ENCODE results near the gene EHD2.
A peak's percentile ranks its signal among the peaks of the same experiment; 100 is the strongest.
"Not testable (repeated sequence)": the region's sequence is repeated elsewhere in the genome, so short reads cannot be mapped to it uniquely, and the experiment has no call there.

EHD2 gene

DNA sequence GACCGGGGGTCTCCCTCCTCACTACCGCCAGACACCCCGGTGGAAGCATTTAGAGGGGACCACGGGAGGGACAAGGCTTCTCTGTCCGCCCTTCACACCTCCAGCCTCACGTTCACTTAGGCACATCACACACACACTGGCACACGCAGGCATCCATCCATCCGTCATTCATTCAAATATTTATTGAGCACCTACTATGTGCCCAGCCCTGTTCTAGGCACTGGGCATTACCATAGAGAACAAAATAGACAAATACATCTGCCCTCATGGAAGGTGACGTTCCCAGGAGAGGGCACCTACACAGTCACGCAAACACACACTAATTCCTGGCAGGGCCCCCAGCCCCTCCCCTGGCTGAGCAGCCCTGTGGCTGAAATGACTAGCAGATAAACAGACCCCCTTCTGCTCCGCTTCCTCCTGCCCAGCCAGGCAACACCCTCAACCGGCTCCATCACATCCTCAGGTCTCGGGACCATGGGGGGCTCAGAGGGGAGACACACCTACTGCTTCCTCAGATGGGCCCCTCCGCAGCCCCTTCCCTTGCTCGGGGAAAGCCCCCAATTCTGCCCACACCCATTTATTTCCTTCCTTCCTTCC is 28.4 kb downstream of the EHD2 start:
- no peak for DNase-seq
- intact Hi-C loops (cut with DNase I): no loop called here

DNA sequence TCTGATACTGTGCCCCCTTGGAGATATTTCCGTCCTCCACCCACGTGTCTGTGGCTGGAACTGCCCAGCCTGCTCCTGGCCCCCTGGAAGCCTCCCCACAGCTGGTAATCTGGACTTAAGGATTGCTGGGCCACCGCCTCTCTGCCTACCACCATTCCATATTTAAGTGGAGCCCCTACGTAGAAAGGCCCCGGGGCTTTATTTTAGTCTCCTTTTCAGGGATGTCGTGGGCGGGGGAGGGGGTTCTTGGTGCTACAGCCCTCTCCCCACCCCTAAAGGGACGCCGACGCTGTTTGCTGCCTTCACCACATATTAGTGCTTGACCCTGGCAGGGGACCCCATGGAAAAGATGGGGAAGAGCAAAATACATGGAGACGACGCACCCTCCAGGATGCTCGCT is 29.4 kb downstream of the EHD2 start:
- intact Hi-C loops (cut with DNase I): loop anchor here (1.0 kb wide), 1 partner anchor 29 kb away; the partner anchor contains the start of gene EHD2
- peak in 1 of 10 donors; percentile 69 for DNase-seq

DNA sequence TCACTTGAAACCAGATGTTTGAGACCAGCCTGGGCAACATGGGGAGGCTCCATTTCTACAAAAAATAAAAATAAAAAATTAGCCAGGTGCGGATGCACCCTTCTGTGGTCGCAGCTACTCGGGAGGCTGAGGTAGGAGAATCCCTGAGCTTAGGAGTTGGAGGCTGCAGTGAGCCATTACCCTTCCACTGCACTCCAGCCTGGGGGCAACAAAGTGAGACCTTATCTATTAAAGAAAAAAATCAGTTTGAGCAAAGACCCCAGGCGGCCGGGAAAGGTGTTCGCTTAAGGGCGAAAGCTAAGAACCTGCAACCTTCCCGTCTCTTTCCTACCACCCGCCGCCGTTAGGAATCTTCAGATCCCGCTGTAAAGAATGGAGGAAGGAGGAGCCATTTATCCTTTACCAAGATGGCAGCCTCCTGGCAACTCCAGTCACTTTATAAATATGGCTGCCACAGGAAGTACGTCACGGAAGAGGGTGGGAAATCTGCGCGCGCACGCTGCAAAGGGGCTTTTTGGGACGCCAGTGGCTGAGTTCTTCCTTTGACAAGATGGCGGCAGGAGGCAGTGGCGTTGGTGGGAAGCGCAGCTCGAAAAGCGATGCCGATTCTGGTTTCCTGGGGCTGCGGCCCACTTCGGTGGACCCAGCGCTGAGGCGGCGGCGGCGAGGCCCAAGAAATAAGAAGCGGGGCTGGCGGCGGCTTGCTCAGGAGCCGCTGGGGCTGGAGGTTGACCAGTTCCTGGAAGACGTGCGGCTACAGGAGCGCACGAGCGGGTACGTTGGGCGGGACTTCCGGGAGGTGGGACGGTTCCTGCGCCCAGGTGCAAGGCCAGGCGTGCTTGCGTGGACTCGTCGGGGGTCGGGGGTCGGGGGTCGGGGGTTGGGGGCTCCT is 32.0 kb downstream of the EHD2 start, which contains the start of gene NOP53:
NOP53 (plus strand) TSS at position 537 of the 892 bp plus-strand sequence; CDS start at position 551, 14 bp downstream.
- intact Hi-C loops (cut with DNase I): no loop called here

DNA sequence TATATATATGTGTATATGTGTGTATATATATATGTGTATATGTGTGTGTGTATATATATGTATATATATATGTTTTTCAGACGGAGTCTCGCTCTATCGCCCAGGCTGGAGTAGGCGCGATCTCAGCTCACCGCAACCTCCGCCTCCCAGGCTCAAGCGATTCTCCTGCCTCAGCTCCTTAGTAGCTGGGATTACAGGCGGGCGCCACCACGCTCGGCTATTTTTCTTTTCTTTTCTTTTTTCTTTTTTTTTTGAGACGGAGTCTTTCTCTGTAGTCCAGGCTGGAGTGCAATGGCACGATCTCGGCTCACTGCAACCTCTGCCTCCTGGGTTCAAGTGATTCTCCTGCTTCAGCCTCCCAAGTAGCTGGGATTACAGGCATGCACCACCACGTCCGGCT is 32.9 kb downstream of the EHD2 start:
- intact Hi-C loops (cut with DNase I); DNase-seq: not testable (repeated sequence)

More for the DNA sequence above, 32.0 kb downstream of the EHD2 start, which contains the start of gene NOP53:
- peak; percentile 89 to 99 (median 95) for DNase-seq

DNA sequence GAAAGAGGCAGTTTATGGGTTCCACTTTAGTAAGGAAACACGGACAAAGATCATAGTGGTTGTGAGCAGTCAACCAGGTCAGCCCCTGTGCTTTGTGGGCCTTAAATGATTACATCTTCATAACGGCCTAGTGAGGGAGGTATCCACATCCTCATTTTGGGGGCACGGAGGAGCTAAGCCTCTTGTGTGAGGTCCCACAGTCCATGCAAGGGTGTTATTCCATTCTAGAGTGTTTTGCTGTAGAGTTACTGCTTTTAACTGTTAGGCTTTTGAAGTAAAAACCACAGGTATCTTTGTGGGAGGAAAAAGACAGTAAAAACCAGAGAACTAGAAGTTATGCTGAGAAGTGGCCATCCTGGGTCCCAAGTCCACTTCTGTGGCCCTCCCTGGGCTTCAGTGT is 36.1 kb downstream of the EHD2 start:
- intact Hi-C loops (cut with DNase I): no loop called here
- DNase-seq: no peak

DNA sequence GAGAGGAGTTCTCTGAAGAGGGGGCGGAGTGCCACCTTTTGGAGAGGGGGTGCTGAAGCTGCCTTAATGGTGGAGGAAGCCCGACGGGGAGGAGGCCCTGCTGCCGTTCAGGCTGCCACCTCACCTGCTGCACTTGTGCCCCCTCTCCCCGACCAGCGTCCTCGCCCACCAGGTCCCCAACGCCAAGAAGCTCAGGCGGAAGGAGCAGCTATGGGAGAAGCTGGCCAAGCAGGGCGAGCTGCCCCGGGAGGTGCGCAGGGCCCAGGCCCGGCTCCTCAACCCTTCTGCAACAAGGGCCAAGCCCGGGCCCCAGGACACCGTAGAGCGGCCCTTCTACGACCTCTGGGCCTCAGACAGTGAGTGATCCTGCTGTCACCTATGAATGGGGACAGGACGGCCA is 37.5 kb downstream of the EHD2 start:
- intact Hi-C loops (cut with DNase I): no loop called here

DNA sequence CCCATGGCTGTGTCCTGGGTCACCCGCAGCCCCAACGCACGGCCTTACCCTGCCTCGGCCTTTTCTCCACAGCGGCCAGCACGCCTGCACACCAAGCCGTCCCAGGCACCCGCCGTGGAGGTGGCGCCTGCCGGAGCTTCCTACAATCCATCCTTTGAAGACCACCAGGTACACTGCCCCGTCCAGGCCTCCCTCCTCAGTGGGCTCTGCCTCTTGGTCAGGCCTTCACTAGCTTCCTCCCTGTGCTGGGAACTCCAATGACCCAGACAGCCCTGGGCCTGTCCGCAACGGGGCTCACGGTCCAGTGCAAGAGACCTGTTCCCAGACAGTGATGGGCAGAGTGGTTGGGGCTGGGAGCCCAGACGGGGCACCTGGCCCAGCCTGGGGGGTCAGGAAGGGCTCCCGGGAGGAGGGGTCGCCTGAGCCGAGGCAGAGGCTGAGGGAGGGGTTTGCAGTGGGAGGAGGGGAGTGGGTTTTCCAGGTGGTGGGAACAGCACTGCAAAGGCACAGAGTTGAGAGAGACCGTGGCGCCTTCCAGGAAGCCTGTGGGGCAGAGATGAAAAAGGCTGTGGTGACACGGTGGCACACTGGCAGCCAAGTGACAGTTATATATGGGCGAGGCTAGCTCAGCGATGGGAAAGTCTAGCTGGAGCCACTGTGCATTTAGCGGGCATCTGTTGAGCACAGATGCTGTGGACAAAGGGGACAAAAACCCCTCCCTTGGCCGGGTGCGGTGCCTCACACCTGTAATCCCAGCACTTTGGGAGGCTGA is 39.4 kb downstream of the EHD2 start:
- intact Hi-C loops (cut with DNase I): no loop called here
- no peak for DNase-seq

More for the DNA sequence above, 37.5 kb downstream of the EHD2 start:
- DNase-seq: no peak

DNA sequence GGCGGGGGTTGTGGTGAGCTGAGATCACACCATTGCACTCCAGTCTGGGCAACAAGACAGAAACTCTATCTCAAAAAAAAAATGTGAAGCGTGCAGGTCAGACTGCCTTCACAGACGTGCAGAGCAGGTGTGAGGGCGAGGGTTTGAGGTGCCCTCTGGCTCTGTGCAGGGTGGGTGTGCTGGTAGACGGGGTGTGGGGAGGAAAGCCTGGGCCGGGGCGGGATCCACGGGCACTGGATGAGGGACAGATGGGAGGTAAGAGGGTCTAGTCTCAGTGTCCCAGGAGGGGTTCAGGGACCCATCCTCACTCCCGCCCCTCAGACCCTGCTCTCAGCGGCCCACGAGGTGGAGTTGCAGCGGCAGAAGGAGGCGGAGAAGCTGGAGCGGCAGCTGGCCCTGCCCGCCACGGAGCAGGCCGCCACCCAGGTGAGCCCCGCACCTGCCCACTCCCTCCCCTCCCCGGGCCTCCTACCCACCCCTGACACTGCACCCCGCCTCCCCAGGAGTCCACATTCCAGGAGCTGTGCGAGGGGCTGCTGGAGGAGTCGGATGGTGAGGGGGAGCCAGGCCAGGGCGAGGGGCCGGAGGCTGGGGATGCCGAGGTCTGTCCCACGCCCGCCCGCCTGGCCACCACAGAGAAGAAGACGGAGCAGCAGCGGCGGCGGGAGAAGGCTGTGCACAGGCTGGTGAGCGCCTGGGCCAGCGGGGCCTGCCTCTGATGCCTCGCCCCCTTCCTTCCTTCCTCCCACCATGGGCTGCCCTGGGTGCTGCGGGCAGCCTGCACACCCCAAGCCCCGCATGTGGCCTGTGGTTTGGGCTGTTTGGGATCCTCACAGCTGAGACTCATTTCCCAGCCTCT is 41.2 kb downstream of the EHD2 start:
- intact Hi-C loops (cut with DNase I): no loop called here

DNA sequence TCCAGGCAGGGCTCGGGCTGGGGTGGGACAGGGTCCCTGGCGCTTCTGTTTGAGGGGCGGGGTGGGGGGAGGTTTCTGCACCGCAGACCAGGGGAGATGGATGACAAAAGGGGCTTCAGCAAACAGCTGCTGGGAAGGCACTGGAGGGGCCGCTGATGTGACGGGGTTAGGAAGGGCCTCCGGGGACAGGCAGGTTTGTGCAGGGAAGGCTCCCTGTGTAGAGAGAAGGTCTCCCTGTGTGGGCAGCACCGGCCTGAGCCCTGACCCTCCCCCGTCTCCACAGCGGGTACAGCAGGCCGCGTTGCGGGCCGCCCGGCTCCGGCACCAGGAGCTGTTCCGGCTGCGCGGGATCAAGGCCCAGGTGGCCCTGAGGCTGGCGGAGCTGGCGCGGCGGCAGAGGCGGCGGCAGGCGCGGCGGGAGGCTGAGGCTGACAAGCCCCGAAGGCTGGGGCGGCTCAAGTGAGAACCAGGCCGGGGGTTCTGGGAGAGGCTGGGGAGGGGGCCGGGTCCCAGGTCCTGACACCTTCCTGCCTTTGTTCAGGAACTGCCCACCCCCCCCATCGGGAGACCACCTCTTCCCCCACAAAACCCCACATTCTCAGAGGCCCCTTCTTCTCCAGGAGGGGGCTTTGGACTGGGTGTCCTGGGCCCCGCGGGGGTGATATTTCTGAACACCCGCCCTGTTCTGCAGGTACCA is 42.0 kb downstream of the EHD2 start:
- no peak for DNase-seq

More for the DNA sequence above, 41.2 kb downstream of the EHD2 start:
- DNase-seq: no peak

DNA sequence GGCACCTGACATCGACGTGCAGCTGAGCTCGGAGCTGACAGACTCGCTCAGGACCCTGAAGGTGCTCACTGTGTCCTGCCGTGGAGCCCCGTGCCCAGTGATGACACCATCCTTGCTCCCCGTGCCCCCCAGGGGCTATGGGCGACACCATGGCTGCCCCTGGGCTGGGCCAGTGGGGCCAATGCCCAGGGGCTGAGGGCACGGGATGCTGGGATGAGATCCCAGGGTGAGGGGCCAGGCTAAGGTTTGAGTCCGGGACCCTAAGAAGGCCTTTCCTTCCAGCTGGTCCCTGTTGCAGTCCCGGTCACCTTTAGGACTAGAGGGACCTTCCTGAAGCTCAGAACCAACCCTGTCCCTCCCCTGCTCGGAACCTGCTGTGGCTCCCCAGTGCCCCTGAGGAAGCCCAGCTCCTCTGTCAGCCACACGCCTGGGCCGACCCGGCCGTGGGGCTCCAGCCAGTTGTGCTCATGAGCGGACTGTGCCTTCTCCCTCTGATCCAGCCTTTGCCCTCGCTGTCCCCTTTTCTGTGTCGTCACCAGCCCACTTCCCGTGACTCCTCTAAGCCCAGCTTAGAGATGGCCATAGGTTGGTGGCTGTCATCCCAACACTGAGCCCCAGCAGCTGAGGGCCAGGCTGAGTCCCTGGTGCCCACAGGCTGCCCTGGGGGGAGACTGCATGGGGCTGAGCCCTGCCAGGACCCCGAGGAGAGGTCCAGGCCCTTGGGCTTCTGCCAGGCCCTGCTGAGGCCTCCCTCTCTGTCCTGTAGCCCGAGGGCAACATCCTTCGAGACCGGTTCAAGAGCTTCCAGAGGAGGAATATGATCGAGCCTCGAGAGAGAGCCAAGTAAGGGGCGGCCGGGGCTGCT is 42.8 kb downstream of the EHD2 start:
- intact Hi-C loops (cut with DNase I): no loop called here
- no peak for DNase-seq

More for the DNA sequence above, 42.0 kb downstream of the EHD2 start:
- intact Hi-C loops (cut with DNase I): no loop called here

DNA sequence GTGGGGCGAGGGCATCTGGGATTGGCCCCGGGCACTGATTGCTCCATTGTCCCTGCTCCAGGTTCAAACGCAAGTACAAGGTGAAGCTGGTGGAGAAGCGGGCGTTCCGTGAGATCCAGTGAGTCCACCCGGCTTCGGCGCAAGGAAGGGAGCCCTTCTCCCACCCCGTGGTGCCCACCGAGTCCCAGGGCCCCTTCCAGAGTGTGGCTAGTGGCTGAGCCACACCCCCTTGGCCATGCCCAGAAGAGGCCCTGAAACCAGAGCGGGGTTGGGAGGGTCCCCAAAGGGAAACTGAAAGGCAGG is 43.4 kb downstream of the EHD2 start:
- no peak for DNase-seq
- intact Hi-C loops (cut with DNase I): no loop called here

DNA sequence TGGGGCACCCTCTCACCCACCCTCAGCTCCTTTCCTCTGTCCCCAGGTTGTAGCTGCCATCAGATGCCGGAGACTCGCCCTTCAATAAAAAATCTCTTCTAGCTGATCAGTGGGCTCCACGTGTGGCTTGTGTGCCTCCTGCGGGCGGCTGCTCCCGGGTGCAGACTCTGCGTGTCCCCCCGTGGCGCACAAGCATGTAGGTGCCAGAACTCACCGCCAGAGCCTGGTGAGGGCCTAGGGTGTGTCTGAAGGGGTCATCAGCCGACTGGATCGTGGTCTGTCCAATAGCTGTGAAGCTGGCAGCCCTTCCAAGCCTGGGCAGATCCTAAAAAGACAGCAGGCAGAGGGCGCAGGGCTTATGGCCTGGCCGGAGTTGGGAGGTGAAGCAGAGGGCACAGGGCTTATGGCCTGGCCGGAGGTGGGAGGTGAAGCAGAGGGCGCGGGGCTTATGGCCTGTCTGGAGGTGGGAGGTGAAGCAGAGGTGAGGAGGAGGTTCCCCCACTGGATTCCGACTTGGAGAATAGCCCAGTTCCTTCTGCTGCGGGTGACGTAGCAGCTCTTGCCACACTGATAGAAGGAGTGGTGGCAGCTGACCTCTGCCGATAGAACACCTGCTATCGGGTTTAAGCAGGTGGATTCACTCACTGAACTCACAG is 43.9 kb downstream of the EHD2 start:
- intact Hi-C loops (cut with DNase I): no loop called here
- DNase-seq: no peak

DNA sequence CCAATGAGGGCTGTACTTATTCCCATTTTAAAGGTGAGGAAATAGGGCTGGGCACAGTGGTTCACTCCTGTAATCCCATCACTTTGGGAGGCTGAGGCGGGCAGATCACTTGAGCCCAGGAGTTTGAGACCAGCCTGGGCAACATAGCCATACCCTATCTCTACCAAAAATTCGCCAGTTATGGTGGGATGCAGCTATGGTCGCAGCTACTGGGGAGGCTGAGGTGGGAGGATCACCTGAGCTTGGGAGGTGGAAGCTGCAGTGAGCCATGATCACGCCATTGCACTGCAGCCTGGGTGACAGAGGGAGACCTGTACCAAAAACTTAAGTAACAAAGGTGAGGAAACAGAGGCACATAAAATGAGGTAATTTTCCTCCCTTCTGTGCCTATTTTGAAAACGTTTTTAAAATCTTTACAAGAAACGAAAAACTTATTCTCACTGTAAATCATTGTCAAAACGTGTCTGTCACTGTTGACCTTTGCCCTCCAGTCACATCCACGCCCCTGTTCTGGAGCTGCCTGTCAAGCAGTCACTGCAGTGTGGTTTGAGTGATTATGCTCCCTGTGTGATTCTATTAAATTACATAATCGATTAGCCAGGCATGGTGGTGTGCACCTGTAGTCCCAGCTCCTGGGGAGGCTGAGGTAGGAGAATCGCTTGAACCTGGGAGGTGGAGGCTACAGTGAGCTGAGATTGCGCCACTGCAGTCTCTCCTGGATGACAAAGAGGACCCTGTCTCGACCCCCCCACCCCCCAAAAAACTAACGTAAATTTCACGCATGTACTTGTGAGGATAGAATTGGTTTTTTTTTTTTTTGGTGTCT is 44.6 kb downstream of the EHD2 start:
- intact Hi-C loops (cut with DNase I): no loop called here
- DNase-seq: no peak

DNA sequence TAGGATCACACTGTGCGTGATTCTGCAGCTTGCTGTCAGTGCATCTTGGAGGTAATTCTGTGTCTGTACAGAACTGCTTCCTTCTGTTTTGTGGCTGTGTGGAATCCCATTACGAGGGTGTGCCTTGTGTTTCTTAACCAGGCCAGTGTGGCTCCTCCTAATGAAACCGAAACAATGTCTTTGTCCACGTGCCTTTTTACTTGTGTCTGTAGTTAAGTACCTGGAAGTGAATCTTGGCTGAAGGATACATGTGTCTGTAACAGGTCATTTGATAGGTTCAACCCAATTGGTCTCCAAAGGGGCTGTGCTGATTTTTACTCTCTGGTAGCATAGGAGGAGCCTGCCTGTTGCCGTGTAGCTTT is 45.2 kb downstream of the EHD2 start:
- intact Hi-C loops (cut with DNase I): no loop called here

DNA sequence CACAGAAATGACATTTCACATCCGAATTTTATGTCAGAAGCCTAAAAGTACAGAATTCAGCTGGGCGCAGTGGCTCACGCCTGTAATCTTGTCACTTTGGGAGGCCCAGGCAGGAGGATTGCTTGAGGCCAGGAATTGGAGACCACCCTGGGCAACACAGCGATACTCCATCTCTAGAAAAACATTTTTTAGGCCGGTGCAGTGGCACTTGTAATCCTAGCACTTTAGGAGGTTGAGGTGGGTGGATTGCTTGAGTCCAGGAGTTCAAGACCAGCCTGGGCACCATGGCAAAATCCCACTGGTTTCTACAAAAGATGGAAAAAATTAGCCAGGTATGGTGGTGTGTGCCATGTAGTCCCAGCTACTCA is 47.4 kb downstream of the EHD2 start:
- DNase-seq: no peak
- intact Hi-C loops (cut with DNase I): loop anchor here (10.0 kb wide), 1 partner anchor 104 kb away; no protein-coding TSS in a partner anchor

More for the DNA sequence above, 45.2 kb downstream of the EHD2 start:
- no peak for DNase-seq

DNA sequence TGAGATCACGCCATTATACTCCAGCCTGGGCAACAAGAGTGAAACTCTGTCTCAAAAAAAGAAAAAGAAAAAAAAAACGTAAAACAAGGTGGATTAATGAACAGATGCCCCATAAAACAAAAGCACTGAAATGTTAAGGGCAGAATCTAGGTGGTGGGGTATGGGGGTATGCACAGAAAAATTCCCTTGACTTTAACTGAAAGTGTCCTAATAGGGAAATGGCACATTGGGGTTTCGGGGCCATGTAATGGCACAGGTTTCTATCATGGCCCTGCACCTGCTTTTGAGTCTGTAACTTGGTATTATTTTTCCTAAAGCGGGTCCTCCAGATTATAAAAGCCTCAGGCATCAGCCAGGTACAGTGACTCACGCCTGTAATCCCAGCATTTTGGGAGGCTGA is 48.3 kb downstream of the EHD2 start:
- intact Hi-C loops (cut with DNase I): loop anchor here (10.0 kb wide), 1 partner anchor 103 kb away; no protein-coding TSS in a partner anchor
- DNase-seq: no peak

DNA sequence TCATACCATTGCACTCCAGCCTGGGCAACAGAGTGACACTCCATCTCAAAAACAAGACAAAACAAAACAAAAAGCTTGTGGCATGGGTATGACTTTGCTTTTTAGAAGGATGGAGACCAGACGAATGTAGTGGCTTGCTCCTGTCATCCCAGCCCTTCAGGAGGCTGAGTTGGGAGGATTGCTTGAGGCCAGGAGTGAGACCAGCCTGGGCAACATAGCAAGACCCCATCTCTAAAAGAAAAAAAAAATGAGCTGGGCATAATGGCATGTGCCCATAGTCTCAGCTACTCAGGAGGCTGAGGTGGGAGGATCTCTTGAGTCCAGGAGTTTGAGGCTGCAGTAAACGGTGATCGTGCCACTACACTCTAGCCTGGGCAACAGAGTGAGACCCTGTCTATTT is 48.9 kb downstream of the EHD2 start:
- intact Hi-C loops (cut with DNase I): loop anchor here (10.0 kb wide), 1 partner anchor 103 kb away; no protein-coding TSS in a partner anchor
- DNase-seq: no peak
